NCI-H526 treated with DMSO at 0.1 percent for 48 hours (cell line): ENCODE results near the gene SELL.
"Not testable (repeated sequence)": the region's sequence is repeated elsewhere in the genome, so short reads cannot be mapped to it uniquely, and the experiment has no call there.

Experiments used
- DNase-seq: peaks from one replicate; lab custom pipeline; 2025; lab: John Stamatoyannopoulos, UW

The SELL gene

DNA sequence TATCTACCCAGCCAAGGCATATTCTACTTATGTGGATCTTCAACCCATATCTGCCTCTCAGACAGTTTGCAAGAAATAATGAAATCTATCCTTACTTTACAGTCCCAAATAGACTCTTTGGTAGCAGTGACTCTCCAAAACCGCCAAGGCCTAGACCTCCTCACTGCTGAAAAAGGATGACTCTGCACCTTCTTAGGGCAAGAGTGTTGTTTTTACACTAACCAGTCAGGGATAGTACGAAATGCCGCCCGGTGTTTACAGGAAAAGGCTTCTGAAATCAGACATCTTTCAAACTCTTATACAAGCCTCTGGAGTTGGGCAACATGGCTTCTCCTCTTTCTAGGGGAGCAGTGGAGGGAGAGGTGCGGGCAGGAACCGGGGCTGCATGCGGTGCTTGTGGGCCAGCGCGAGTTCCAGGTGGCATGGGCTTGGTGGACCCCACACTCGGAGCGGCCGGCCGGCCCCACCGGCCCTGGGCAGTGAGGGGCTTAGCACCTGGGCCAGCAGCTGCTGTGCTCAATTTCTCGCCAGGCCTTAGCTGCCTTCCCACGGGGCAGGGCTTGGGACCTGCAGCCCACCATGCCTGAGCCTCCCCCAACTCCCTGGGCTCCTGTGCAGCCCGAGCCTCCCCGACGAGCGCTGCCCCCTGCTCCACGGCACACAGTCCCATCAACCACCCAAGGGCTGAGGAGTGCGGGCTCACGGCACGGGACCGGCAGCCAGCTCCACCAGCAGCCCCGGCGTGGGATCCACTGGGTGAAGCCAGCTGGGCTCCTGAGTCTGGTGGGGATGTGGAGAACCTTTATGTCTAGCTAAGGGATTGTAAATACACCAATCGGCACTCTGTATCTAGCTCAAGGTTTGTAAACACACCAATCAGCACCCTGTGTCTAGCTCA, 43.5 kb downstream of the SELL start:
- not testable (repeated sequence) for DNase-seq

DNA sequence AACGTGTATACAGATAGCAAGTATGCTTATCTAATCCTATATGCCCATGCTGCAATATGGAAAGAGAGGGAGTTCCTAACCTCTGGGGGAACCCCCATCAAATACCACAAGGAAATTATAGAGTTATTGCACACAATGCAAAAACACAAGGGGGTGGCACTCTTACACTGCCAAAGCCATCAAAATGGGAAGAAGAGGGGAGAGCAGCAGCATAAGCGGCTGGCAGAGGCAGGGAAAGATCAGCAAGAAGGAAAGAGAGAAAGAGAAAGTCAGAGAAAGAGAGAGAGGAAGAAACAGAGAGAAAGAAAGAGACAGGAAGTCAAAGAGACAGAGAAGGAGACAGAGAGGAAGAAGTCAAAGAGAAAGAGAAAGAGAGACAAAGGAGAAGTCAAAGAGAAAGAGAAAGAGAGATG, 44.2 kb downstream of the SELL start:
- DNase-seq: not testable (repeated sequence)

DNA sequence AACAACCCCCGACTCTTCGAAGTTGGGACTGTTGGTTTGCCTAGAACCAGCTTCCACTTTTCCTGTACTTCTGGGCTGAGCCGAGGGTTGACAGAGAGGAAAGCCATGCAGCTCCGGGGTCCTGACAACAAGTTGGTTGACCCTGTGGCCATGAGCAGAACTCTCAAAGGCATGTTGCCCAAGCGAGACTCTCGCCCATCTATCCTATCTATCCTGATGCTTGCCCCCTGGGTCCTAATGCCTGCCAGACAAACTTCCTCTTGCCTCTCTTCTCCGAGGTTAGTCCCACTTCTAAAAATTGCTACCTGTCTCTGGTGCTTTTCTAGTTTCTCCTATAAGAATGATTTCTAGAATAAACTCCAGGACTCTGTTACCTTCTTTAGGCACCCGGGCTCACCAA, 48.7 kb downstream of the SELL start:
- DNase-seq: not testable (repeated sequence)

DNA sequence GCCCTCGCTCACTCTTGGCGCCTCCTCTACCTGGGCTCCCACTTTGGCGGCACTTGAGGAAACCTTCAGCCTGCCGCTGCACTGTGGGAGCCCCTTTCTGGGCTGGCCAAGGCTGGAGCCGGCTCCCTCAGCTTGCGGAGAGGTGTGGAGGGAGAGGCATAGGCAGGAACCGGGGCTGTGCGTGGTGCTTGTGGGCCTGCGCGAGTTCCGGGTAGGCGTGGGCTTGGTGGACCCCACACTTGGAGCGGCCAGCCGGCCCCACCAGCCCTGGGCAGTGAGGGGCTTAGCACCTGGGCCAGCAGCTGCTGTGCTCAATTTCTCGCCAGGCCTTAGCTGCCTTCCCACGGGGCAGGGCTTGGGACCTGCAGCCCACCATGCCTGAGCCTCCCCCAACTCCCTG, 50.4 kb downstream of the SELL start:
- not testable (repeated sequence) for DNase-seq

DNA sequence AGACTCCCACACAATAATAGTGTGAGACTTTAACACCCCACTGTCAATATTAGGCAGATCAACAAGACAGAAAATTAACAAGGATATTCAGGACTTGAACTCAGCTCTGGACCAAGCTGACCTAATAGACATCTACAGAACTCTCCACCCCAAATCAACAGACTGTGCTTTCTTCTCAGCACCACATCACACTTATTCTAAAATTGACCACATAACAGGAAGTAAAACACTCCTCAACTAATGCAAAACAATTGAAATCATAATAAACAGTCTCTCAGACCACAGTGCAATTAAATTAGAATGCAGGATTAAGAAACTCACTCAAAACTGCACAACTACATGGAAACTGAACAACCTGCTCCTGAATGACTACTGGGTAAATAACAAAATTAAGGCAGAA, 52.6 kb downstream of the SELL start:
- not testable (repeated sequence) for DNase-seq

DNA sequence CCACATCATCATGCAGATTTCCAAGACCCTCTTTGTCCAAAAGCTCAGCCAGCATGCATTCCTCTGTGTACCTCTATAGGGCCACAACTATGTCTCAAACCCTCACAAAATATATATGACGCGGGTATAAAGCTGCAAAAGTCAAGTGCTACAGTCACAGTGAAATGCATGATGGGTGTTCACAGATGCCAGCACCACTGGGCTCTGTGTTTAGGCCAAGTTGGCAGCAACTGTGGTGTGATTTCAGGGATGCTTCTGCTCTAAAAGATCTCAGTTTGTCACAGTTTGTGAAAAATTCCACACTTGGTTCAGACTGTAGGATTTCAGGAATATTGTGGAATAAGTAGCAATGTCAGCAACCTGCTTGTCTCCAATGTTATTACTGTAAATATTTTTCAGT, 57.5 kb downstream of the SELL start:
- no peak for DNase-seq

DNA sequence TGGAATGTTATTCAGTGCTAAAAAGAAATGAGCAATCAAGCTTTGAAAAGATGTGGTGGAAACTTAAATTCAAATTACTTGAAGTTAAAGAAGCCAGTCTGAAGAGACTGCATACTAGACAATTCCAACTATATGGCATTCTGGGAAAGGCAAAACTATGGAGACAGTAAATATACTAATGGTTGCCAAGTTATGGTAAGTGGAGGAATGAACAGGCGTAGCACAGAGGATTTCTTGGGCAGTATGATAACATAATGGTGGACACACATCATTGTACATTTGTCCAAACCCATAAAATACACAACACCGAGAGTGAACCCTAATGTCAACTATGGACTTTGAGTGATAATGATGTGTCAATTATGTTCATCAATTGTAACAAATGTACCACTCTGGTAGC, 60.4 kb downstream of the SELL start:
- DNase-seq: no peak

DNA sequence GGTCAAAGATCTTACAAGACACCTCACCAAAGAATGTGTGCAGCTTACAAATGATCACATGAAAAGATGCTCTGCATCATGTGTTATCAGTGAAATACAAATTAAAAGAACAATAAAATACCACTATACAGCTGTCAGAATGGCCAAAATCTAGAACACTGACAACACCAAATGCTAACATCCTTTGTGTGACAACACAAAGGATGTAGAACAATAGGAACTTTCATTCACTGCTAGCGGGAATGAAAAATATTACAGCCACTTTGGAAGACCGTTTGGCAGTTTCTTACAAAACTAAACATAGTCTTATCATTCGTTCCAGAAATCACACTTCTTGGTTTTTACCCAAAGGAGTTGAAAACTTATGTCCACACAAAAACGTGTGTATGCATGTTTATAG, 60.9 kb downstream of the SELL start:
- no peak for DNase-seq

DNA sequence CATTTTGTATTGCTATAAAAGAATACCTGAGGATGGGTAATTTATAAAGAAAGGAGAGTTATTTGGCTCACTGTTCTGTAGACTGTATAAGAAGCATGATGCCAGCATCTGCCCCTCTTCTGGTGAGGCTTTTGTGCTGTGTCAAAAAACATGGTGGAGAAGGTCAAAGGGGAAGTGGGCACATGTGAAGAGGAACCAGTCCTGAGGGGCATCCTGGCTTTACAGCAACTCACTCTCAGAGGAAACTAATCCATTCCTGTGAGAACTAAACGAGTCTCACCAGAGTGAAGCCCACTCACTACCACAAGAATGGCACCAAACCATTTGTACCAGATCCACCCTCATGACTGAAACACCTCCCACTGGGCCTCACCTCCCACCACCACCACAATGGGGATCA, 62.7 kb downstream of the SELL start:
- DNase-seq: no peak

DNA sequence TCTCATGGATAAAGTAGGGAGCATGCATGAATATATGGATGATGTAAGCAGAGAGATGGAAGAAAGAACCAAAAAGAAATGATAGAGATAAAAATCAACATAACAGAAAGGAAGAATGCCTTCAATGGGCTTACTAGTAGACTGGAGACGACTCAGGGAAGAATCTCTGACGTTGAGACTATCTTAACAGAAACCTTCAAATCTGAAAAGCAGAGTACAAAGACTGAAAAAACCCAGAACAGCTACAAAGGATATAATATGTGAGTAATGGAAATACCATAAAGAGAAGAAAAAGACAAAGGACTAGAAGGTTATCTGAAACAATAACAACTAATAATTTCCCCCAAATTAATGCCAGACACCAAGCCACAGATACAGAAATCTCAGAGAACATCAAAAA, 63.2 kb downstream of the SELL start:
- DNase-seq: no peak

DNA sequence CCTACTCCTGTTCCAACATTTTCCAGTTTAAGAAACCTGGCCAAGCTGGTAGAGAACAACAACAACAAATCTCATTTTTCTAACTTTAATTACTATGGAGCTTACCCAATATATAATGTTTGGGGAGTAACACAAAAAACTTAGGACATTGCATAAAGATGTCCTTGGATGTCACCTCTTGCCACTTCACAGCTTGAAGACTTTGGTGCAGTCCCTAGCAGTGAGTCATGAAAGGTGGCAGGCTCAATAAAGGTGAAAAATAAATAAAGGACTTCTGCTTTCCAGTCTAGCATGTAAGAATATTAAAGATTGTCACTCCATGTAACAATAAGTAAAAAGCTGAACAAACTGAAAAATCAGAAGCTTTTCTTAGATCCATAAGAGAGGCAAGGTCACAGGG, 63.9 kb downstream of the SELL start:
- DNase-seq: no peak

DNA sequence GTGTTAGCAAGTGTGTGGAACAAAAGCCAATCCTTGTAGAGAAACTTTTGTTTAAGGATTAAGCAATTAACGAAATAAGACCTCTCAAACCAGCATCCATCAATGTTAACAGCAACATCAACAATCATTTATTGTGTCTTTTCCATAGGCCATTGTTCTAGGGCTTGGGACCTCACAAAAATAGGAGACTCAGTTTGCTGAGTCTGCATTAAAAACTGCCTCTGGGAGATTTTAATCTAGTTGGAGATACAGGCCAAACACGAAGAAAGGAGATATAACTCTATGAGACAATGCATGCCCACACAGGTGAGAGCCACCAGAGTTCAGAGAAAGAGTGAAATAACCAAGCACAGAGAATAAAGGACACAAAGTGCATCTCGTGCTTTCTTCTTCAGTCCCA, 67.1 kb downstream of the SELL start:
- no peak for DNase-seq
